ENCODE measurements around the gene PANK4.

DNA sequence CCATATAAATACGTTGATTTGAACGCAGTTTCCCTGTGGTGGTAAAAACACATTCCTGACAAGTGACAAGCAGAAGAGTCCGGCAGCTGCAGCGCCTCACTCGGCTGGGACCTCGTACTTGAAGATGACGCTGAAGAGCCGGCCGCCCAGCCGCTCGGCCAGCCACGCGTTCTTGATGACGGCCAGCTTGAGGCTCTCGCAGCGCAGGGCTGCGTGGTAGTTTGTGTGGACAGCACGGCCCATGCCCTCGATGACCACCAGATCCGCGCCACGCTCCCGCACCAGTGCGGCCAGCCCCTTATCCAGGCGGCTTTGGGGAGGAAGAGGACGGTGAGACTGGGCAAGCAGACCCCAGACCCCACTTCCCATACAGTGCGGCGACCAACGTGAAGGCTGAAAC lies 17.6 kb downstream of the PANK4 start:
- TF ChIP-seq, protein P1, sequence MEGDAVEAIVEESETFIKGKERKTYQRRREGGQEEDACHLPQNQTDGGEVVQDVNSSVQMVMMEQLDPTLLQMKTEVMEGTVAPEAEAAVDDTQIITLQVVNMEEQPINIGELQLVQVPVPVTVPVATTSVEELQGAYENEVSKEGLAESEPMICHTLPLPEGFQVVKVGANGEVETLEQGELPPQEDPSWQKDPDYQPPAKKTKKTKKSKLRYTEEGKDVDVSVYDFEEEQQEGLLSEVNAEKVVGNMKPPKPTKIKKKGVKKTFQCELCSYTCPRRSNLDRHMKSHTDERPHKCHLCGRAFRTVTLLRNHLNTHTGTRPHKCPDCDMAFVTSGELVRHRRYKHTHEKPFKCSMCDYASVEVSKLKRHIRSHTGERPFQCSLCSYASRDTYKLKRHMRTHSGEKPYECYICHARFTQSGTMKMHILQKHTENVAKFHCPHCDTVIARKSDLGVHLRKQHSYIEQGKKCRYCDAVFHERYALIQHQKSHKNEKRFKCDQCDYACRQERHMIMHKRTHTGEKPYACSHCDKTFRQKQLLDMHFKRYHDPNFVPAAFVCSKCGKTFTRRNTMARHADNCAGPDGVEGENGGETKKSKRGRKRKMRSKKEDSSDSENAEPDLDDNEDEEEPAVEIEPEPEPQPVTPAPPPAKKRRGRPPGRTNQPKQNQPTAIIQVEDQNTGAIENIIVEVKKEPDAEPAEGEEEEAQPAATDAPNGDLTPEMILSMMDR (IDR thresholded peaks at IDR 0.05): no peak
- TF ChIP-seq EP300 (IDR thresholded peaks at IDR 0.05): no peak
